Hematopoietic multipotent progenitor cell treated with erythropoietin and hydrocortisone succinate and interleukin-3 and kit ligand, for 4 days (in vitro differentiated cells): ENCODE results near the gene KCNJ14.

Experiments used
- DNase-seq: peaks from one replicate; pipeline ENCODE4 v3.0.0-alpha.2; 2015

Gene KCNJ14

DNA sequence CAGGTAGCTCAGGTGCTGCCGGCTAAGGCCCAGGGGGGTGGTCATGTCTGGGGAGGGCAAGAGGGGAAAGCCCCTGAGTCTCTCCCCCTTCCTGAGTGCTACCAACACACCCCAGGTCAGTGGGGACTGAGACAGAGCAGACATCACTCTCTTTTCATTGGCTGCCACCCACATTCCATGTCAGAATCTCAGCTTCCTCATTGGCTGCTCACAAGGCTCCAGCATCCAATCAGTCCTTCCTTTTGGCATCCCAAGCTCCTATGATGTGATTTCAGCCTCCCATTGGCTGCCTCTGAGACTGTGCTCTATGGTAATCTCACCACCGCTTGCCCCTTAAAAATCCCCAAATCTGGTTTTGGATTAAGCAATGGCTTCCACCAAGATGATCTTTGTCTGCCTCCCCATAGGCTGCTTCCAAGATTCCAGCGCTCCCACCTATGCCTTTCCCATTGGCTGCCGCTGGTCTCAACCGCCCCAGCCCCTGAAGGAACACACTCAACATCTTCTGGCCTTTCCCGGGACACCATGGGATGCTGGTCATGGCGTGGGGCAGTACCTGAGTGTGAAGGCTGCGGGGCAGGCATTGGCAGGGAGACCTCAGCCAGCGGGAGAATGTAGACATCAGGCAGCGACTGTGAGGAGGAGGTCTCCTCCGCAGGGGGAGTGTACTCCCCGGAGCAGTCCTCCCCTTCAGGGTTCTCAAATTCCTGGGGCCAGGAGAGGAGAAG is 54.3 kb downstream of the KCNJ14 start:
- DNase-seq: peak; percentile 41

DNA sequence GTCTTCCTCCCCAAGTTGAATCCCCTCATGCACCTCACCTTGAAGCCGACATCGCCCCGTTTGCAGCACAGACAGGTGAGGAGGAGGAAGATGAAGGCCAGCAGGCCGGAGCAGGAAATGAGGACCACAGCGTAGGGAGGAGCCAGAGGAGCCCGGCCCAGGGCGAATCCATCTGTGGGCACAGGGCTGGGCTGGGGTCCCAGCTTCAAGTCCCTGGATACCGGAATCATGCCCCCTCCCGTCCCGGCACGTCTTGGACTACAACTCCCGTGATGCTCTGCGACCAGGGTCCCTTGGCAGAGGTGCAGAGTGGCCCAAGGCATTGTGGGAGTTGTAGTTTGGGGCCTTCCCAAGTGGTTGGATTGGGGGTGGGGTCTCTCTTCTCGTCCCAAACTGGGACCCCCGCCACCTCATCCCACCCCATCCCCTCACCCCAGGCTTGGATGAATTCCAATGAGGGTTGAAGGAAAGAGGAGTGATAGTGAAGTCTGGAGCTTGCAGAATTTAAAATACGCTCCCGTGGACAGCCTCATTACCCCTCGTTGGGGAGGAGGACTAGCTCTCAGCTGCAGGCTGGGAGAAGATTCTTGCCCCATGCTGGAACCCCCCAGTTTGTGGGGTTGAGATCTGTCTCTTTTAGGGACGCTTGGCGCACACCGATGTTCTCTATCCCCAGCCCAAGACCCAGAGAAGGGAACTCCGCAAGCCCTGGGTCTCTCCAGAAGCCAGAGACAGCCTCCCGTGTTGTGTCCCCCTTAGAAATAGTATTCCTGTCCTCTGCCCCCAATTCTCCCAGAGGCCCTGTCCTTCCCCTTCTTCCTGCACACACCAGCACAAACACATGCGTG is 55.3 kb downstream of the KCNJ14 start:
- DNase-seq: peak; percentile 78

GRCh38 chr19:48511321-48511731 is 56.0 kb downstream of the KCNJ14 start:
- no peak for DNase-seq

DNA sequence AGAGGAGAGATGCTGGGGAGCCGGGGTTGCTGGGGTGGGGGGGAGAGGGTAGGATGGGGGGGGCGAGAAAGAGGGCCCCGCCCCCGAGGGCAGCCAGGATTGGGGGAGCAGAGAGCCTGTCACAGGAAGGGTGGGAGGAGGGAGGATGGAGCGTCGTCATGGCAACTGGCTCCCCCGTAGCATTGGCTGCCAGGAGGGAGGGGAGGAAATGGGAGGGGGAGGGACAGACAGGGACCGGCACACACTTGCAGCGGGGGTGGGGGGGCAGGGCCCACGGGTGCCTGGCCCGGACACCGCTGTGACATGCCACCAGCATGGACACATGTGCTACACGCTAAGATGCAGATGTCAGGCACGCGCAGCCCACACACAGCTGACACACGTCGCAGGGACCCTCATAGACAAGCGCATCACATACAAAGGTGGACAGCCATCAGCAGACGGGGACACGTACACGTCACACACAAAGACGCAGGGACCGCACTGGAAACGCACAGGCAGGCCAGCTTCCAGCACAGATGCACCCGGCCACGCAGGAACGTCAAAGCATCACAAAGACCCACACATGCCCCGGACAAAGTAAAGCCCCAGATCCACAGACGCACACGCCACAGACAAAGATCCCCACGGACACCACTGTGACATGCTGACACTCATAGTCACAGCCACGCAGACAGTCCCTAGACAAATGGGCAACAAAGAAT is 56.6 kb downstream of the KCNJ14 start, which contains the start of gene LMTK3:
Gene LMTK3 (minus strand): TSS at position 36 of the 704 bp plus-strand sequence. CDS start 259 bp downstream, outside the sequence.
- DNase-seq: peak; percentile 67

- peak; percentile 21 for DNase-seq
These were observed 57.3 kb downstream of the KCNJ14 start for GRCh38 chr19:48512504-48513288.

GRCh38 chr19:48513289-48514122 is 58.1 kb downstream of the KCNJ14 start:
- DNase-seq: peak; percentile 91

- no peak for DNase-seq
These were observed 58.7 kb downstream of the KCNJ14 start for GRCh38 chr19:48514123-48514458.

- no peak for DNase-seq
These were observed 61.2 kb downstream of the KCNJ14 start for GRCh38 chr19:48516536-48516935.
